ENCODE data around the gene RNU1-1. TPM values are rescaled to one million over a fixed set of nuclear protein-coding genes. Genes with fewer than 3 reads are reported as not detected.
"Not testable (repeated sequence)": the region's sequence is repeated elsewhere in the genome, so short reads cannot be mapped to it uniquely, and the experiment has no call there.

Gene RNU1-1
- total and polyA plus RNA-seq, 2 donors (not counting 1 experiment from before 2014, with no cell fraction given): 4,377 TPM; not detected in 1

DNA sequence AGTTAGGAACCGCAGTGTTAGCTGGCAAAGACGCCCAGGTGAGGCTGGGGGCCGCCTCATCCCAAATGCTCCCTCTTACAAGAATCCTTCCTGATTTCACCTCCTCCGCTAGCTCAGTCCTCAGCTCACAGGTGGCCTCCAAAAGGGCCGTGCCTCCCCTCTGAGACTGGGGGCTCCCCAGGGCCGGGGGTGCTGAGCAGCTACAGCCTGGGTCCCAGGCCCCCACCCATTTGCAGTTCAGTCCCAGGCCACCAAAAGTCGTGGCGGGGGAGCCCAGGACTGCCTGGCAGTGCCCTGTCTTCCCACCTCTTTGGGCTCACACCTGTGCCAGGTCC, 29.6 kb downstream of the RNU1-1 start:
- H3K4me3 Mint-ChIP-seq: no peak overlapping the region
- CTCF ChIA-PET: no interaction called here
- Histone ChIP-seq H3K4me2 (replicated peaks; ENCODE audit: low read depth, low read length, poor library complexity, severe bottlenecking) (no peak overlapping the region), H3K9ac (ENCODE audit: low read length) (no peak overlapping the region), H3K27me3 (replicated peaks in 1 of 4; ENCODE audit: control extremely low read depth in 1 of 4, control insufficient read depth in 3 of 4, insufficient read depth in 4 of 4, low read length in 3 of 4) (no peaks in the 10 kb centered on the region), H3K79me2 (ENCODE audit: control insufficient read depth, insufficient read depth, low read length) (no peaks in the 10 kb centered on the region), H2AFZ (ENCODE audit: insufficient read depth, low read depth, low read length, poor library complexity, severe bottlenecking) (no peak overlapping the region), H3K9me3 (ENCODE audit: control extremely low read depth in 1 of 3, control insufficient read depth in 2 of 3, insufficient read depth in 1 of 3, low read length in 2 of 3) (no peaks in the 10 kb centered on the region), H3K27ac (ENCODE audit: low read length in 2 of 2) (no peak overlapping the region), H4K20me1 (ENCODE audit: control insufficient read depth, insufficient read depth, low read length, poor library complexity, severe bottlenecking) (no peaks in the 10 kb centered on the region), H3K4me1 (ENCODE audit: control insufficient read depth in 2 of 2, insufficient read depth in 2 of 2, low read length in 2 of 2) (no peaks in the 10 kb centered on the region), H3K36me3 (replicated peaks in 1 of 2; ENCODE audit: control extremely low read depth in 1 of 2, control insufficient read depth in 1 of 2, extremely low read depth in 1 of 2, insufficient read depth in 2 of 2, low read length in 1 of 2) (peaks cover 0 to 11% of the 10 kb centered on the region in 2 experiments), H3K4me3 (ENCODE audit: control extremely low read depth in 1 of 5, extremely low read depth in 1 of 5, insufficient read depth in 1 of 5, low read depth in 2 of 5, low read length in 4 of 5) (no peak overlapping the region)
- H3K27me3 Mint-ChIP-seq: no peaks in the 10 kb centered on the region
- ATAC-seq (ENCODE audit: low read depth) (no peak), DNase-seq (no peak)
- H3K4me1 Mint-ChIP-seq: no peaks in the 10 kb centered on the region
- intact Hi-C loops (cut with micrococcal nuclease): no loop called here
- no peak overlapping the region for H3K27ac Mint-ChIP-seq
- POLR2A ChIA-PET: no interaction called here
- 96% methylated on average over 3 of the region's 8 CpGs for WGBS (ENCODE audit: insufficient coverage)
- no peaks in the 10 kb centered on the region for H3K9me3 Mint-ChIP-seq (ENCODE audit: insufficient read depth)
- TF ChIP-seq, protein P1, sequence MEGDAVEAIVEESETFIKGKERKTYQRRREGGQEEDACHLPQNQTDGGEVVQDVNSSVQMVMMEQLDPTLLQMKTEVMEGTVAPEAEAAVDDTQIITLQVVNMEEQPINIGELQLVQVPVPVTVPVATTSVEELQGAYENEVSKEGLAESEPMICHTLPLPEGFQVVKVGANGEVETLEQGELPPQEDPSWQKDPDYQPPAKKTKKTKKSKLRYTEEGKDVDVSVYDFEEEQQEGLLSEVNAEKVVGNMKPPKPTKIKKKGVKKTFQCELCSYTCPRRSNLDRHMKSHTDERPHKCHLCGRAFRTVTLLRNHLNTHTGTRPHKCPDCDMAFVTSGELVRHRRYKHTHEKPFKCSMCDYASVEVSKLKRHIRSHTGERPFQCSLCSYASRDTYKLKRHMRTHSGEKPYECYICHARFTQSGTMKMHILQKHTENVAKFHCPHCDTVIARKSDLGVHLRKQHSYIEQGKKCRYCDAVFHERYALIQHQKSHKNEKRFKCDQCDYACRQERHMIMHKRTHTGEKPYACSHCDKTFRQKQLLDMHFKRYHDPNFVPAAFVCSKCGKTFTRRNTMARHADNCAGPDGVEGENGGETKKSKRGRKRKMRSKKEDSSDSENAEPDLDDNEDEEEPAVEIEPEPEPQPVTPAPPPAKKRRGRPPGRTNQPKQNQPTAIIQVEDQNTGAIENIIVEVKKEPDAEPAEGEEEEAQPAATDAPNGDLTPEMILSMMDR (IDR thresholded peaks at IDR 0.05): no peak
- no peak for TF ChIP-seq EZH2 (IDR thresholded peaks at IDR 0.05; ENCODE audit: borderline replicate concordance, insufficient read depth, low read depth, low read length, poor library complexity, severe bottlenecking)

DNA sequence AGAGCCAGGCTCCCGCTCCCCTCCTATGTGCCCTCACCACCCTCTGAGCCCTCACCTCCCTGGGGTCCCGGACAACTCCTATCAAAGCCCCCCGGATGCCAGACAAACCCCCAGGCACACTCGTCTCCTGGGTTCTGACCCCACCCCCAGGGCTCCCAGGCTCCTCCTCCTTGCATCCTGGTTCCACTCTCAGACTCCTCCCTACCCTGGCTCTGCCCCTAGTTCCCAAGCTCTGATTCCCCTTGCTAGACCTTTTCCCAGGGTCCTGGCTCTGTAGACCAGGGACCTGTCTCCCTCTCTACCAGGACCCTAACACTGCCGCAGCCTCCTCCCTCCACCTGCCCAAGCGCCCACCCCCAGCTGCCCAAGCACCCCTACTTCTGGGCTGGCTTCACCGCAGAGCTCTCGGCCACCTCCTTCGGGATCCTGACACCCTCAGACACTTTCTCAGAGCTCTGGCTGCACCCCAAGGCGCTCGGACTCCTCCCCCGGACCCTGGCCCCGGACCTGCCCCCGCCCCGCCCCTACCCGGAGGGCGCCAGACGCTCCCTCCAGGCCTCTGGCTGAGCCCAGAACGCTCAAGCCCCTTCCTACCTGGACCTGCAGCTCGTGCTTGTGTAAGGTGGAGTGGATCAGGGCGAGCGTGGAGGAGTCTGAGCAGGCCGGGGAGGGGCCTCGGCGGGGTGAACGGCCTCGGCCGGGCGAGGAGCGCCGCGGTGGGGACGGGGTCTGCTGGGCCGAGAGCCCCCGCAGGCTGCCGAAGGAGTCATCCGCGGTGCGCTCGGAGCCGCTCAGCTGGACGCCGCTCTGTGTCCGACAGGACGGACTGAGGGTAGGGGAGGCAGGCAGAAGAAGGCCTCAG, 30.2 kb downstream of the RNU1-1 start:
- H3K27ac Mint-ChIP-seq; intact Hi-C loops (cut with micrococcal nuclease); H2AFZ ChIP-seq (ENCODE audit: insufficient read depth, low read depth, low read length, poor library complexity, severe bottlenecking); H3K4me1 Mint-ChIP-seq; H3K9me3 ChIP-seq (ENCODE audit: control extremely low read depth in 1 of 3, control insufficient read depth in 2 of 3, insufficient read depth in 1 of 3, low read length in 2 of 3); H3K9me3 Mint-ChIP-seq (ENCODE audit: insufficient read depth); ATAC-seq (ENCODE audit: low read depth); H3K27me3 ChIP-seq (replicated peaks in 1 of 4; ENCODE audit: control extremely low read depth in 1 of 4, control insufficient read depth in 3 of 4, insufficient read depth in 4 of 4, low read length in 3 of 4); CTCF ChIA-PET; H3K4me3 ChIP-seq (ENCODE audit: control extremely low read depth in 1 of 5, extremely low read depth in 1 of 5, insufficient read depth in 1 of 5, low read depth in 2 of 5, low read length in 4 of 5); H3K4me3 Mint-ChIP-seq; H3K9ac ChIP-seq (ENCODE audit: low read length); H3K27ac ChIP-seq (ENCODE audit: low read length in 2 of 2); H3K4me2 ChIP-seq (replicated peaks; ENCODE audit: low read depth, low read length, poor library complexity, severe bottlenecking); H3K4me1 ChIP-seq (ENCODE audit: control insufficient read depth in 2 of 2, insufficient read depth in 2 of 2, low read length in 2 of 2); POLR2A ChIA-PET; DNase-seq; H3K27me3 Mint-ChIP-seq; H4K20me1 ChIP-seq (ENCODE audit: control insufficient read depth, insufficient read depth, low read length, poor library complexity, severe bottlenecking); H3K79me2 ChIP-seq (ENCODE audit: control insufficient read depth, insufficient read depth, low read length): not testable (repeated sequence)
- WGBS (ENCODE audit: insufficient coverage): 96% methylated on average over 38 of the region's 45 CpGs
- H3K36me3 ChIP-seq (replicated peaks in 1 of 2; ENCODE audit: control extremely low read depth in 1 of 2, control insufficient read depth in 1 of 2, extremely low read depth in 1 of 2, insufficient read depth in 2 of 2, low read length in 1 of 2): peaks cover 0 to 11% of the 10 kb centered on the region in 2 experiments

DNA sequence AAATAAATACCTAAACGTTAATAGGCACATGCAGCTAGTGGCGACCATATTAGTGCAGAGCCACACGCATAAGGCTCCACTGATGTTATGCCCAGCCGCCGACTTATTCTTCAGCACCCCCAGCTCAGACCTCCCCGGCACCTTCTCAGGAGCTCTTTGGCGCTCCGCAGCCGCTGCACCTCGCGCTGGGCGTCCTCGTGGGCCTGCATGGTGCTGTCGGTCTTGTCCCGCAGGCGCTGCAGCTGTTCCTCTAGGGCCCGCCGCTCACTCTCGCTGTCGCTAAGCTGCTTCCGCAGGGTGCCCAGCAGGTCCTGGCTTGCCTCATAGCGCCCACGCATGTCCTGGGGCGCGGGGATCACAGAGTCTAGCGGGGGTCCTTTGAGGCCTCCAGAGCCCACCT, 30.9 kb downstream of the RNU1-1 start:
- POLR2A ChIA-PET; H3K4me1 Mint-ChIP-seq; H3K9me3 ChIP-seq (ENCODE audit: control extremely low read depth in 1 of 3, control insufficient read depth in 2 of 3, insufficient read depth in 1 of 3, low read length in 2 of 3); H3K9ac ChIP-seq (ENCODE audit: low read length); intact Hi-C loops (cut with micrococcal nuclease); H2AFZ ChIP-seq (ENCODE audit: insufficient read depth, low read depth, low read length, poor library complexity, severe bottlenecking); H3K4me2 ChIP-seq (replicated peaks; ENCODE audit: low read depth, low read length, poor library complexity, severe bottlenecking); DNase-seq; H3K27me3 Mint-ChIP-seq; H3K4me3 Mint-ChIP-seq; ATAC-seq (ENCODE audit: low read depth); H3K27me3 ChIP-seq (replicated peaks in 1 of 4; ENCODE audit: control extremely low read depth in 1 of 4, control insufficient read depth in 3 of 4, insufficient read depth in 4 of 4, low read length in 3 of 4); H3K27ac ChIP-seq (ENCODE audit: low read length in 2 of 2); H3K79me2 ChIP-seq (ENCODE audit: control insufficient read depth, insufficient read depth, low read length); CTCF ChIA-PET; H4K20me1 ChIP-seq (ENCODE audit: control insufficient read depth, insufficient read depth, low read length, poor library complexity, severe bottlenecking); H3K27ac Mint-ChIP-seq; H3K4me1 ChIP-seq (ENCODE audit: control insufficient read depth in 2 of 2, insufficient read depth in 2 of 2, low read length in 2 of 2); H3K9me3 Mint-ChIP-seq (ENCODE audit: insufficient read depth); H3K4me3 ChIP-seq (ENCODE audit: control extremely low read depth in 1 of 5, extremely low read depth in 1 of 5, insufficient read depth in 1 of 5, low read depth in 2 of 5, low read length in 4 of 5): not testable (repeated sequence)
- peaks cover 0 to 15% of the 10 kb centered on the region in 2 experiments for H3K36me3 ChIP-seq (replicated peaks in 1 of 2; ENCODE audit: control extremely low read depth in 1 of 2, control insufficient read depth in 1 of 2, extremely low read depth in 1 of 2, insufficient read depth in 2 of 2, low read length in 1 of 2)
- 98% methylated on average over 25 of the region's 26 CpGs for WGBS (ENCODE audit: insufficient coverage)
